H1 (cell line): ENCODE data around the gene LTBP3. TPM values are rescaled to one million over a fixed set of nuclear protein-coding genes. Genes with fewer than 3 reads are reported as not detected.
A peak's percentile ranks its signal among the peaks of the same experiment; 100 is the strongest.

ENCODE experiments used
- CTCF ChIA-PET: fragments of 300-600 bp; sonication (Branson Sonifier 250); formaldehyde crosslinking; loops from one replicate; lab custom pipeline; 2021; ENCODE audit not compliant: partially characterized antibody; lab: Charles Lee
- POLR2A ChIA-PET: fragments of 300-600 bp; sonication (Branson Sonifier 250); formaldehyde crosslinking; loops from one replicate; lab custom pipeline; 2021; ENCODE audit warnings: inconsistent platforms; ENCODE audit not compliant: partially characterized antibody; lab: Charles Lee
- DNase-seq, 2 experiments: peaks; one replicate each; pipeline versions ENCODE4 v3.0.0 to v3.0.0-alpha.2; 2010 to 2022; ENCODE audit warnings: low spot score in 2 of 2, low read depth in 1 of 2, mixed read lengths in 1 of 2
- FAIRE-seq: peaks from 2 replicates; lab custom pipeline; 2011; peaks lifted over from hg19 to GRCh38; lab: Jason Lieb, UNC
- H2AFZ ChIP-seq: 2 replicates; pipeline ENCODE4 v1.8.1; 2012; ENCODE audit warnings: low read length, inconsistent platforms
- H2AK5ac ChIP-seq: 2 replicates; pipeline ENCODE4 v1.6.1; 2013; ENCODE audit warnings: low read depth, low read length
- H2BK120ac ChIP-seq: replicated peaks from 2 replicates; pipeline ENCODE3; 2013; ENCODE audit warnings: low read depth, low read length, inconsistent platforms
- H2BK12ac ChIP-seq: 2 replicates; pipeline ENCODE4 v1.6.1; 2013; ENCODE audit warnings: low read depth, low read length
- H2BK15ac ChIP-seq: 2 replicates; pipeline ENCODE4 v1.6.1; 2013; ENCODE audit warnings: low read length
- H2BK20ac ChIP-seq: 2 replicates; pipeline ENCODE4 v1.6.1; 2013; ENCODE audit warnings: low read length
- H2BK5ac ChIP-seq: 2 replicates; pipeline ENCODE4 v1.6.1; 2013; ENCODE audit warnings: low read depth, low read length
- H3K14ac ChIP-seq: 2 replicates; pipeline ENCODE4 v1.6.1; 2013; ENCODE audit warnings: inconsistent platforms; ENCODE audit not compliant: insufficient read length
- H3K18ac ChIP-seq: 2 replicates; pipeline ENCODE4 v1.6.1; 2013; ENCODE audit warnings: low read length; ENCODE audit errors: extremely low read depth
- H3K23ac ChIP-seq: 2 replicates; pipeline ENCODE4 v1.6.1; 2013; ENCODE audit warnings: inconsistent platforms; ENCODE audit not compliant: insufficient read length
- H3K23me2 ChIP-seq: 2 replicates; pipeline ENCODE4 v1.6.1; 2013; ENCODE audit warnings: low read depth, low read length
- H3K27ac ChIP-seq: 2 replicates; pipeline ENCODE4 v1.6.1; 2011; ENCODE audit warnings: low read depth, low read length, inconsistent platforms
- H3K27me3 ChIP-seq, 4 experiments: replicated peaks in 1 of 4; 1 replicate in 1 of 4; 2 replicates in 3 of 4; pipeline versions ENCODE4 v1.6.1 to v1.8.1; 2011 to 2013; ENCODE audit warnings: low read length in 3 of 4, mild to moderate bottlenecking in 3 of 4, inconsistent platforms in 2 of 4, mixed read lengths in 2 of 4, moderate library complexity in 1 of 4; ENCODE audit not compliant: control insufficient read depth in 3 of 4, insufficient read depth in 3 of 4; ENCODE audit errors: extremely low read depth in 1 of 4
- H3K36me3 ChIP-seq, 4 experiments: 2 replicates each; pipeline versions ENCODE4 v1.6.1 to v1.8.1; 2011 to 2013; ENCODE audit warnings: mild to moderate bottlenecking in 4 of 4, low read length in 3 of 4, moderate library complexity in 2 of 4, control low read depth in 1 of 4, inconsistent platforms in 1 of 4; ENCODE audit not compliant: insufficient read depth in 4 of 4, control insufficient read depth in 2 of 4
- H3K4ac ChIP-seq: replicated peaks from 2 replicates; pipeline ENCODE3; 2013; ENCODE audit warnings: low read length, low read depth, mixed read lengths, inconsistent platforms; ENCODE audit not compliant: insufficient read length
- H3K4me1 ChIP-seq, 4 experiments: replicated peaks in 1 of 4; 1 replicate in 1 of 4; 2 replicates in 3 of 4; pipeline versions ENCODE4 v1.6.1 to v1.8.1; 2011 to 2013; ENCODE audit warnings: low read length in 3 of 4, inconsistent platforms in 2 of 4, mixed read lengths in 1 of 4; ENCODE audit not compliant: insufficient read depth in 4 of 4, control insufficient read depth in 3 of 4
- H3K4me2 ChIP-seq, 2 experiments: 2 replicates each; pipeline versions ENCODE4 v1.6.1 to v1.8.1; 2011 to 2013; ENCODE audit warnings: low read depth in 2 of 2, low read length in 2 of 2, control low read depth in 1 of 2, inconsistent platforms in 1 of 2, mild to moderate bottlenecking in 1 of 2; ENCODE audit not compliant: insufficient read depth in 1 of 2
- H3K4me3 ChIP-seq, 4 experiments: fragments of 200-600, 300-600 bp in 1 of 4; sonication (generic), shearing (Covaris generic), sonication (Bioruptor Twin) in 1 of 4; 2 replicates each; pipeline versions ENCODE4 v1.5.1 to v1.8.1; 2011 to 2016; ENCODE audit warnings: low read length in 4 of 4, low read depth in 3 of 4, control low read depth in 2 of 4, inconsistent platforms in 2 of 4, mild to moderate bottlenecking in 2 of 4, mixed read lengths in 1 of 4, moderate library complexity in 1 of 4; ENCODE audit not compliant: insufficient read depth in 2 of 4; ENCODE audit errors: extremely low read depth in 1 of 4
- H3K56ac ChIP-seq: replicated peaks from 2 replicates; pipeline ENCODE3; 2013; ENCODE audit warnings: low read depth, mild to moderate bottlenecking, mixed read lengths, low read length, inconsistent platforms; ENCODE audit not compliant: insufficient read length
- H3K79me1 ChIP-seq: 2 replicates; pipeline ENCODE4 v1.6.1; 2013; ENCODE audit warnings: low read depth, low read length, control low read depth
- H3K79me2 ChIP-seq, 2 experiments: 2 replicates each; pipeline versions ENCODE4 v1.6.1 to v1.8.1; 2012 to 2013; ENCODE audit warnings: low read length in 2 of 2, mild to moderate bottlenecking in 2 of 2, inconsistent platforms in 1 of 2; ENCODE audit not compliant: insufficient read depth in 2 of 2, control insufficient read depth in 1 of 2
- H3K9ac ChIP-seq, 4 experiments: replicated peaks in 1 of 4; 1 replicate in 1 of 4; 2 replicates in 3 of 4; pipeline versions ENCODE4 v1.6.1 to v1.8.1; 2011 to 2013; ENCODE audit warnings: low read depth in 3 of 4, low read length in 3 of 4, control low read depth in 2 of 4, mild to moderate bottlenecking in 2 of 4, moderate library complexity in 2 of 4, inconsistent platforms in 1 of 4; ENCODE audit errors: extremely low read depth in 1 of 4
- H3K9me3 ChIP-seq, 2 experiments: 2 replicates each; pipeline versions ENCODE4 v1.6.1 to v1.8.1; 2012 to 2013; ENCODE audit warnings: mild to moderate bottlenecking in 2 of 2, moderate library complexity in 2 of 2, control low read depth in 1 of 2, inconsistent platforms in 1 of 2, low read depth in 1 of 2, low read length in 1 of 2, mixed read lengths in 1 of 2; ENCODE audit not compliant: insufficient read depth in 2 of 2
- H4K20me1 ChIP-seq, 2 experiments: replicated peaks in 1 of 2; 2 replicates each; pipeline versions ENCODE3 to v1.8.1; 2011 to 2013; ENCODE audit warnings: inconsistent platforms in 2 of 2, low read length in 2 of 2, mild to moderate bottlenecking in 1 of 2; ENCODE audit not compliant: insufficient read depth in 2 of 2, control insufficient read depth in 1 of 2
- H4K5ac ChIP-seq: 2 replicates; pipeline ENCODE4 v1.6.1; 2013; ENCODE audit warnings: low read length, low read depth, mixed read lengths, inconsistent platforms; ENCODE audit not compliant: insufficient read length
- H4K8ac ChIP-seq: 2 replicates; pipeline ENCODE4 v1.8.0; 2013; ENCODE audit warnings: mild to moderate bottlenecking, moderate library complexity, low read length, inconsistent platforms; ENCODE audit not compliant: insufficient read depth; ENCODE audit errors: extremely low read depth
- H4K91ac ChIP-seq: replicated peaks from 2 replicates; pipeline ENCODE3; 2013; ENCODE audit warnings: low read length, mixed read lengths, inconsistent platforms; ENCODE audit not compliant: insufficient read length
- BCL11A ChIP-seq, 2 experiments: IDR thresholded peaks; one replicate each; pipeline ENCODE4 v1.6.1; 2011; ENCODE audit warnings: low read depth in 2 of 2, low read length in 2 of 2, mild to moderate bottlenecking in 2 of 2
- CBX5 ChIP-seq: fragments of 300-800, 300-1000 bp; sonication (generic); IDR thresholded peaks from 2 replicates; pipeline ENCODE4 v1.7.1; 2016; ENCODE audit warnings: antibody characterized with exemption, low read length, low read depth
- E2F6 ChIP-seq: IDR thresholded peaks from 2 replicates; pipeline ENCODE4 v1.6.1; 2012; ENCODE audit warnings: inconsistent platforms
- EZH2 ChIP-seq: fragments of 200-600 bp; sonication (generic); IDR thresholded peaks from 2 replicates; pipeline ENCODE4 v1.7.1; 2012; ENCODE audit warnings: low read depth, mild to moderate bottlenecking, moderate library complexity, low read length, inconsistent platforms; ENCODE audit not compliant: severe bottlenecking
- GABPA ChIP-seq: IDR thresholded peaks from 2 replicates; pipeline ENCODE4 v1.6.1; 2011; ENCODE audit warnings: mild to moderate bottlenecking, low read length, moderate library complexity, borderline replicate concordance; ENCODE audit not compliant: insufficient read depth
- KDM5A ChIP-seq: fragments of 200-600 bp; IDR thresholded peaks from 2 replicates; pipeline ENCODE4 v1.7.1; 2012; ENCODE audit warnings: mild to moderate bottlenecking, low read length, inconsistent platforms, mixed read lengths
- MAFK ChIP-seq: IDR thresholded peaks from 2 replicates; pipeline ENCODE4 v1.6.1; 2012; ENCODE audit warnings: low read depth, mild to moderate bottlenecking, improper control_type of control experiment, low read length
- NANOG ChIP-seq: IDR thresholded peaks from 2 replicates; pipeline ENCODE4 v1.6.1; 2011; ENCODE audit warnings: low read length, low read depth, mild to moderate bottlenecking, inconsistent platforms; ENCODE audit not compliant: insufficient read depth, poor library complexity, severe bottlenecking
- PHF8 ChIP-seq: fragments of 200-600 bp; sonication (generic); conservative IDR thresholded peaks from 2 replicates; pipeline ENCODE4 v1.7.1; 2012; ENCODE audit warnings: low read depth, mild to moderate bottlenecking, inconsistent platforms, low read length, moderate library complexity
- POLR2AphosphoS5 ChIP-seq: IDR thresholded peaks from 2 replicates; pipeline ENCODE4 v1.6.1; 2011; ENCODE audit warnings: low read depth, low read length
- SP1 ChIP-seq: IDR thresholded peaks from 2 replicates; pipeline ENCODE4 v1.6.1; 2011; ENCODE audit warnings: low read depth, low read length
- TCF12 ChIP-seq: IDR thresholded peaks from 2 replicates; pipeline ENCODE4 v1.6.1; 2011; ENCODE audit warnings: low read depth, mild to moderate bottlenecking, low read length
- WGBS, 2 experiments: shearing (Covaris generic) in 1 of 2; methylation state at CpG; one replicate each; pipeline versions ENCODE4 v1.1.6 to v1.1.7; 2013 to 2015; ENCODE audit warnings: low lambda C conversion rate in 2 of 2, mixed read lengths in 2 of 2, inconsistent platforms in 1 of 2, low coverage in 1 of 2, missing lambda C conversion rate in 1 of 2; ENCODE audit not compliant: insufficient replicate concordance in 2 of 2, insufficient coverage in 1 of 2, insufficient read length in 1 of 2; ENCODE audit errors: extremely low coverage in 1 of 2, missing lambda C conversion rate in 1 of 2; 5-methylcytosine and 5-hydroxymethylcytosine counted together
- polyA plus RNA-seq, 7 experiments: library from polyadenylated mRNA; depleted of rRNA in 3 of 7; stranded (reverse) in 5 of 7; unstranded in 2 of 7; fragments of >200 nt in 5 of 7; fragments of 200-250 nt in 2 of 7; gene quantifications; 1 replicate in 5 of 7; 2 replicates in 1 of 7; 4 replicates in 1 of 7; pipeline versions ENCODE4 v1.2.1 to v1.2.3, GENCODE V29; 2011 to 2013; ENCODE audit warnings: missing spikeins in 2 of 7, mixed read lengths in 2 of 7
- total RNA-seq: library from RNA; stranded (reverse); fragmentation: NEBNext Ultra II Directional; extraction: Animal tissue kit (Norgen Biotek cat#: 25700); gene quantifications from 2 replicates; pipeline ENCODE4 v1.2.1, GENCODE V29; 2021

LTBP3 gene
- total and polyA plus RNA-seq, 2 of the 8 experiments (the other 6 are each of a cell fraction or from before 2014, with no cell fraction given), result 12.8 to 17.8 TPM

- no peak for FAIRE-seq
- Histone ChIP-seq H3K18ac (no peak overlapping the region), H3K79me2 (no peaks in the 10 kb centered on the region), H2BK120ac (no peak overlapping the region), H4K5ac (no peak overlapping the region), H2BK20ac (no peak overlapping the region), H3K4me1 (peaks cover 1 to 22% (median 7%) of the 10 kb centered on the region in 4 experiments), H2AK5ac (0 out of 2 replicates have a peak overlapping the region, but pooled peaks have one; percentile 65), H4K20me1 (peaks cover 0 to 2% of the 10 kb centered on the region in 2 experiments), H3K4me3 (no peak overlapping the region), H3K4ac (no peak overlapping the region), H2AFZ (no peak overlapping the region), H3K14ac (no peak overlapping the region), H3K36me3 (no peaks in the 10 kb centered on the region), H2BK12ac (no peak overlapping the region; the same call in 1 of the 2 replicates), H3K56ac (no peak overlapping the region), H3K9ac (no peak overlapping the region), H3K4me2 (0 out of 4 replicates have a peak overlapping the region, but pooled peaks of 1 of the 2 experiments have one; percentile 12), H3K23ac (no peak overlapping the region), H3K79me1 (no peaks in the 10 kb centered on the region), H2BK5ac (no peak overlapping the region), H2BK15ac (peak overlapping the region; percentile 97), H3K23me2 (peaks cover 3% of the 10 kb centered on the region; the same call in 1 of the 2 replicates), H4K91ac (no peak overlapping the region), H3K27ac (no peak overlapping the region), H4K8ac (no peak overlapping the region; the same call in 1 of the 2 replicates), H3K9me3 (no peaks in the 10 kb centered on the region), H3K27me3 (peaks cover 20 to 56% (median 45%) of the 10 kb centered on the region in 4 experiments)
- POLR2A ChIA-PET, result interaction anchor here (0.9 to 4.4 kb wide), 5 partner anchors 10 to 27 kb away, joined by 3 to 36 read pairs (median 12); partner anchors contain the start of genes EHBP1L1, FAM89B and MAP3K11
- 87% methylated on average over 4 of the region's 4 CpGs; no CpG with 5 or more reads in 1 of the 2 experiments for WGBS, 2 experiments
- CTCF ChIA-PET, result interaction anchor here (0.9 to 14.5 kb wide), 16 partner anchors 7 to 696 kb away, joined by 3 to 227 read pairs (median 12); partner anchors contain the start of genes EHBP1L1, FAM89B, KCNK7 and ZNRD2
- DNase-seq, result no peak
- TF ChIP-seq GABPA (no peak), CBX5 (no peak), MAFK (no peak), KDM5A (no peak), BCL11A (IDR thresholded peaks at IDR 0.05; ENCODE audit: low read depth in 2 of 2, low read length in 2 of 2) (no peak), TCF12 (no peak), PHF8 (no peak), EZH2 (no peak), POLR2AphosphoS5 (no peak), NANOG (no peak), SP1 (no peak), E2F6 (no peak)
Observed at GRCh38 chr11:65586247-65586630, 28.1 kb upstream of the LTBP3 start.
